ENCODE data around the gene REC8. TPM values are rescaled to one million over a fixed set of nuclear protein-coding genes. Genes with fewer than 3 reads are reported as not detected.

REC8 gene
- total RNA-seq, 1 donor from 2014 or later = 2.9 TPM

Other genes with a start within 250 kb of the REC8 start
- gene DHRS4, start 218.3 kb upstream of the REC8 start, total RNA-seq = 31.2 and 36.6 TPM in 2 replicates
- 9.0 and 16.8 TPM in 2 replicates for gene DHRS4L2, start 183.2 kb upstream of the REC8 start, total RNA-seq
- 0.16 TPM in 1 of 2 replicates, not detected in the other for gene CARMIL3, start 120.1 kb upstream of the REC8 start, total RNA-seq
- gene CPNE6, start 100.5 kb upstream of the REC8 start, total RNA-seq = not detected in 2 replicates
- gene PCK2, start 77.8 kb upstream of the REC8 start, total RNA-seq = 32.7 and 43.4 TPM in 2 replicates
- gene DCAF11, start 57.3 kb upstream of the REC8 start, total RNA-seq = 27.5 and 28.7 TPM in 2 replicates
- gene NRL, start 57.1 kb upstream of the REC8 start, total RNA-seq = 0.32 TPM in 1 of 2 replicates, not detected in the other
- 0.32 TPM in 1 of 2 replicates, not detected in the other for gene FITM1, start 41.4 kb upstream of the REC8 start, total RNA-seq
- 151 and 174 TPM in 2 replicates for gene PSME1, start 35.9 kb upstream of the REC8 start, total RNA-seq
- 14.4 and 27.4 TPM in 2 replicates for gene EMC9, start 30.5 kb upstream of the REC8 start, total RNA-seq
- 44.6 and 52.2 TPM in 2 replicates for gene PSME2, start 25.5 kb upstream of the REC8 start, total RNA-seq
- 24.2 and 25.6 TPM in 2 replicates for gene RNF31, start 24.6 kb upstream of the REC8 start, total RNA-seq
- gene IRF9, start 10.8 kb upstream of the REC8 start, total RNA-seq = 34.2 and 65.2 TPM in 2 replicates
- gene IPO4, start 16.7 kb downstream of the REC8 start, total RNA-seq = 24.2 and 39.0 TPM in 2 replicates
- 71.5 and 84.7 TPM in 2 replicates for gene TM9SF1, start 23.4 kb downstream of the REC8 start, total RNA-seq
- gene TSSK4, start 33.6 kb downstream of the REC8 start, total RNA-seq = not detected in 2 replicates
- gene CHMP4A, start 41.4 kb downstream of the REC8 start, total RNA-seq = 34.7 TPM in 2 replicates
- 6.7 and 9.2 TPM in 2 replicates for gene MDP1, start 44.0 kb downstream of the REC8 start, total RNA-seq
- gene NEDD8, start 60.3 kb downstream of the REC8 start, total RNA-seq = 140 and 176 TPM in 2 replicates
- 41.7 and 96.7 TPM in 2 replicates for gene GMPR2, start 60.8 kb downstream of the REC8 start, total RNA-seq
- 42.1 and 42.6 TPM in 2 replicates for gene TINF2, start 70.5 kb downstream of the REC8 start, total RNA-seq
- gene TGM1, start 91.1 kb downstream of the REC8 start, total RNA-seq = 0.16 and 0.72 TPM in 2 replicates
- gene RABGGTA, start 99.5 kb downstream of the REC8 start, total RNA-seq = 25.9 and 39.9 TPM in 2 replicates
- 11.3 and 19.0 TPM in 2 replicates for gene DHRS1, start 127.7 kb downstream of the REC8 start, total RNA-seq
- 12.6 and 13.9 TPM in 2 replicates for gene NOP9, start 127.8 kb downstream of the REC8 start, total RNA-seq
- gene CIDEB, start 135.9 kb downstream of the REC8 start, total RNA-seq = 0.18 and 2.8 TPM in 2 replicates
- gene LTB4R2, start 138.1 kb downstream of the REC8 start, total RNA-seq = 1.4 and 2.1 TPM in 2 replicates
- gene LTB4R, start 139.4 kb downstream of the REC8 start, total RNA-seq = 3.6 and 6.3 TPM in 2 replicates
- 1.8 and 2.3 TPM in 2 replicates for gene ADCY4, start 163.0 kb downstream of the REC8 start, total RNA-seq
- gene RIPK3, start 167.9 kb downstream of the REC8 start, total RNA-seq = 0.36 TPM in 1 of 2 replicates, not detected in the other
- 40.0 and 41.9 TPM in 2 replicates for gene NFATC4, start 196.1 kb downstream of the REC8 start, total RNA-seq
- gene NYNRIN, start 226.9 kb downstream of the REC8 start, total RNA-seq = 6.3 and 11.7 TPM in 2 replicates